ENCODE results near the gene ENPEP.

GRCh38 chr4:110609044-110609750, 133.2 kb downstream of the ENPEP start:
- TF ChIP-seq EZH2 (IDR thresholded peaks at IDR 0.05; ENCODE audit: borderline replicate concordance) (no peak), CTCF (IDR thresholded peaks at IDR 0.05; ENCODE audit: poor library complexity) (no peak)

All from hepatocyte (in vitro differentiated cells).